ENCODE results near the gene TAS1R2. TPM values are rescaled to one million over a fixed set of nuclear protein-coding genes. Genes with fewer than 3 reads are reported as not detected.

TAS1R2 gene
- total and polyA plus RNA-seq, 2 of the 8 experiments (the other 6 are each of a cell fraction or from before 2014, with no cell fraction given), result not detected

GRCh38 chr1:18831656-18832055 is 27.8 kb downstream of the TAS1R2 start (continued):
- TF ChIP-seq, protein P1, sequence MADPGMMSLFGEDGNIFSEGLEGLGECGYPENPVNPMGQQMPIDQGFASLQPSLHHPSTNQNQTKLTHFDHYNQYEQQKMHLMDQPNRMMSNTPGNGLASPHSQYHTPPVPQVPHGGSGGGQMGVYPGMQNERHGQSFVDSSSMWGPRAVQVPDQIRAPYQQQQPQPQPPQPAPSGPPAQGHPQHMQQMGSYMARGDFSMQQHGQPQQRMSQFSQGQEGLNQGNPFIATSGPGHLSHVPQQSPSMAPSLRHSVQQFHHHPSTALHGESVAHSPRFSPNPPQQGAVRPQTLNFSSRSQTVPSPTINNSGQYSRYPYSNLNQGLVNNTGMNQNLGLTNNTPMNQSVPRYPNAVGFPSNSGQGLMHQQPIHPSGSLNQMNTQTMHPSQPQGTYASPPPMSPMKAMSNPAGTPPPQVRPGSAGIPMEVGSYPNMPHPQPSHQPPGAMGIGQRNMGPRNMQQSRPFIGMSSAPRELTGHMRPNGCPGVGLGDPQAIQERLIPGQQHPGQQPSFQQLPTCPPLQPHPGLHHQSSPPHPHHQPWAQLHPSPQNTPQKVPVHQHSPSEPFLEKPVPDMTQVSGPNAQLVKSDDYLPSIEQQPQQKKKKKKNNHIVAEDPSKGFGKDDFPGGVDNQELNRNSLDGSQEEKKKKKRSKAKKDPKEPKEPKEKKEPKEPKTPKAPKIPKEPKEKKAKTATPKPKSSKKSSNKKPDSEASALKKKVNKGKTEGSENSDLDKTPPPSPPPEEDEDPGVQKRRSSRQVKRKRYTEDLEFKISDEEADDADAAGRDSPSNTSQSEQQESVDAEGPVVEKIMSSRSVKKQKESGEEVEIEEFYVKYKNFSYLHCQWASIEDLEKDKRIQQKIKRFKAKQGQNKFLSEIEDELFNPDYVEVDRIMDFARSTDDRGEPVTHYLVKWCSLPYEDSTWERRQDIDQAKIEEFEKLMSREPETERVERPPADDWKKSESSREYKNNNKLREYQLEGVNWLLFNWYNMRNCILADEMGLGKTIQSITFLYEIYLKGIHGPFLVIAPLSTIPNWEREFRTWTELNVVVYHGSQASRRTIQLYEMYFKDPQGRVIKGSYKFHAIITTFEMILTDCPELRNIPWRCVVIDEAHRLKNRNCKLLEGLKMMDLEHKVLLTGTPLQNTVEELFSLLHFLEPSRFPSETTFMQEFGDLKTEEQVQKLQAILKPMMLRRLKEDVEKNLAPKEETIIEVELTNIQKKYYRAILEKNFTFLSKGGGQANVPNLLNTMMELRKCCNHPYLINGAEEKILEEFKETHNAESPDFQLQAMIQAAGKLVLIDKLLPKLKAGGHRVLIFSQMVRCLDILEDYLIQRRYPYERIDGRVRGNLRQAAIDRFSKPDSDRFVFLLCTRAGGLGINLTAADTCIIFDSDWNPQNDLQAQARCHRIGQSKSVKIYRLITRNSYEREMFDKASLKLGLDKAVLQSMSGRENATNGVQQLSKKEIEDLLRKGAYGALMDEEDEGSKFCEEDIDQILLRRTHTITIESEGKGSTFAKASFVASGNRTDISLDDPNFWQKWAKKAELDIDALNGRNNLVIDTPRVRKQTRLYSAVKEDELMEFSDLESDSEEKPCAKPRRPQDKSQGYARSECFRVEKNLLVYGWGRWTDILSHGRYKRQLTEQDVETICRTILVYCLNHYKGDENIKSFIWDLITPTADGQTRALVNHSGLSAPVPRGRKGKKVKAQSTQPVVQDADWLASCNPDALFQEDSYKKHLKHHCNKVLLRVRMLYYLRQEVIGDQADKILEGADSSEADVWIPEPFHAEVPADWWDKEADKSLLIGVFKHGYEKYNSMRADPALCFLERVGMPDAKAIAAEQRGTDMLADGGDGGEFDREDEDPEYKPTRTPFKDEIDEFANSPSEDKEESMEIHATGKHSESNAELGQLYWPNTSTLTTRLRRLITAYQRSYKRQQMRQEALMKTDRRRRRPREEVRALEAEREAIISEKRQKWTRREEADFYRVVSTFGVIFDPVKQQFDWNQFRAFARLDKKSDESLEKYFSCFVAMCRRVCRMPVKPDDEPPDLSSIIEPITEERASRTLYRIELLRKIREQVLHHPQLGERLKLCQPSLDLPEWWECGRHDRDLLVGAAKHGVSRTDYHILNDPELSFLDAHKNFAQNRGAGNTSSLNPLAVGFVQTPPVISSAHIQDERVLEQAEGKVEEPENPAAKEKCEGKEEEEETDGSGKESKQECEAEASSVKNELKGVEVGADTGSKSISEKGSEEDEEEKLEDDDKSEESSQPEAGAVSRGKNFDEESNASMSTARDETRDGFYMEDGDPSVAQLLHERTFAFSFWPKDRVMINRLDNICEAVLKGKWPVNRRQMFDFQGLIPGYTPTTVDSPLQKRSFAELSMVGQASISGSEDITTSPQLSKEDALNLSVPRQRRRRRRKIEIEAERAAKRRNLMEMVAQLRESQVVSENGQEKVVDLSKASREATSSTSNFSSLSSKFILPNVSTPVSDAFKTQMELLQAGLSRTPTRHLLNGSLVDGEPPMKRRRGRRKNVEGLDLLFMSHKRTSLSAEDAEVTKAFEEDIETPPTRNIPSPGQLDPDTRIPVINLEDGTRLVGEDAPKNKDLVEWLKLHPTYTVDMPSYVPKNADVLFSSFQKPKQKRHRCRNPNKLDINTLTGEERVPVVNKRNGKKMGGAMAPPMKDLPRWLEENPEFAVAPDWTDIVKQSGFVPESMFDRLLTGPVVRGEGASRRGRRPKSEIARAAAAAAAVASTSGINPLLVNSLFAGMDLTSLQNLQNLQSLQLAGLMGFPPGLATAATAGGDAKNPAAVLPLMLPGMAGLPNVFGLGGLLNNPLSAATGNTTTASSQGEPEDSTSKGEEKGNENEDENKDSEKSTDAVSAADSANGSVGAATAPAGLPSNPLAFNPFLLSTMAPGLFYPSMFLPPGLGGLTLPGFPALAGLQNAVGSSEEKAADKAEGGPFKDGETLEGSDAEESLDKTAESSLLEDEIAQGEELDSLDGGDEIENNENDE (IDR thresholded peaks at IDR 0.05; ENCODE audit: insufficient replicate concordance, low read length), result no peak
- TF ChIP-seq TAF7 (optimal IDR thresholded peaks at IDR 0.05; ENCODE audit: borderline replicate concordance, low read depth, low read length) (no peak), KDM5A (IDR thresholded peaks at IDR 0.05; ENCODE audit: low read length) (no peak), CBX5 (IDR thresholded peaks at IDR 0.05; ENCODE audit: low read depth, low read length) (no peak), SIN3A (conservative IDR thresholded peaks at IDR 0.05 in 1 of 2, IDR thresholded peaks at IDR 0.05 in 1 of 2; ENCODE audit: low read depth in 1 of 2, low read length in 2 of 2) (no peak), RXRA (IDR thresholded peaks at IDR 0.05; ENCODE audit: insufficient read depth, low read depth, low read length) (no peak), CEBPB (IDR thresholded peaks at IDR 0.05; ENCODE audit: low read depth, low read length) (no peak), ZNF274 (IDR thresholded peaks at IDR 0.05; ENCODE audit: borderline replicate concordance, extremely low read depth, low read length) (no peak), HDAC6 (IDR thresholded peaks at IDR 0.05; ENCODE audit: low read depth, low read length) (no peak), SRF (IDR thresholded peaks at IDR 0.05; ENCODE audit: low read depth, low read length) (no peak), ASH2L (IDR thresholded peaks at IDR 0.05; ENCODE audit: low read length) (no peak), GABPA (IDR thresholded peaks at IDR 0.05; ENCODE audit: borderline replicate concordance, insufficient read depth, low read length) (no peak), BACH1 (IDR thresholded peaks at IDR 0.05; ENCODE audit: low read length) (no peak)
